ENCODE measurements around the gene HOXA3.

HOXA3 gene

GRCh38 chr7:27091105-27091504 lies 61.3 kb downstream of the HOXA3 start:
- Histone ChIP-seq H3K9me3 (ENCODE audit: control insufficient read depth, low read length) (no peaks in the 10 kb centered on the region), H3K36me3 (ENCODE audit: control insufficient read depth, insufficient read depth, low read length) (no peaks in the 10 kb centered on the region), H3K27me3 (replicated peaks; ENCODE audit: control insufficient read depth, insufficient read depth, low read length, poor library complexity, severe bottlenecking) (peaks cover 34% of the 10 kb centered on the region), H3K4me1 (ENCODE audit: control insufficient read depth, insufficient read depth, low read length, poor library complexity, severe bottlenecking) (peaks cover 8% of the 10 kb centered on the region), H3K4me3 (ENCODE audit: insufficient read depth, low read depth, low read length, poor library complexity, severe bottlenecking) (no peak overlapping the region), H3K27ac (ENCODE audit: insufficient read depth, low read length, poor library complexity, severe bottlenecking) (no peak overlapping the region)
- DNase-seq: no peak

GRCh38 chr7:27088002-27088922 lies 64.1 kb downstream of the HOXA3 start:
- Histone ChIP-seq H3K4me3 (ENCODE audit: insufficient read depth, low read depth, low read length, poor library complexity, severe bottlenecking) (peak overlapping the region; percentile 18), H3K4me1 (ENCODE audit: control insufficient read depth, insufficient read depth, low read length, poor library complexity, severe bottlenecking) (peaks cover 4% of the 10 kb centered on the region), H3K9me3 (ENCODE audit: control insufficient read depth, low read length) (no peaks in the 10 kb centered on the region), H3K36me3 (ENCODE audit: control insufficient read depth, insufficient read depth, low read length) (no peaks in the 10 kb centered on the region), H3K27me3 (replicated peaks; ENCODE audit: control insufficient read depth, insufficient read depth, low read length, poor library complexity, severe bottlenecking) (peaks cover 34% of the 10 kb centered on the region), H3K27ac (ENCODE audit: insufficient read depth, low read length, poor library complexity, severe bottlenecking) (no peak overlapping the region)
- DNase-seq: no peak

- Histone ChIP-seq H3K4me1 (ENCODE audit: control insufficient read depth, insufficient read depth, low read length, poor library complexity, severe bottlenecking) (peaks cover 4% of the 10 kb centered on the region), H3K36me3 (ENCODE audit: control insufficient read depth, insufficient read depth, low read length) (no peaks in the 10 kb centered on the region), H3K27ac (ENCODE audit: insufficient read depth, low read length, poor library complexity, severe bottlenecking) (no peak overlapping the region), H3K4me3 (ENCODE audit: insufficient read depth, low read depth, low read length, poor library complexity, severe bottlenecking) (no peak overlapping the region), H3K9me3 (ENCODE audit: control insufficient read depth, low read length) (no peaks in the 10 kb centered on the region), H3K27me3 (replicated peaks; ENCODE audit: control insufficient read depth, insufficient read depth, low read length, poor library complexity, severe bottlenecking) (peaks cover 16% of the 10 kb centered on the region)
- no peak for DNase-seq
These were observed 68.7 kb downstream of the HOXA3 start for GRCh38 chr7:27083646-27084045.

GRCh38 chr7:27082171-27082570 lies 70.2 kb downstream of the HOXA3 start:
- no peaks in the 10 kb centered on the region for H3K4me1 ChIP-seq (ENCODE audit: control insufficient read depth, insufficient read depth, low read length, poor library complexity, severe bottlenecking)
- DNase-seq: no peak
- H3K4me3 ChIP-seq (ENCODE audit: insufficient read depth, low read depth, low read length, poor library complexity, severe bottlenecking): no peak overlapping the region
- H3K9me3 ChIP-seq (ENCODE audit: control insufficient read depth, low read length): no peaks in the 10 kb centered on the region
- H3K36me3 ChIP-seq (ENCODE audit: control insufficient read depth, insufficient read depth, low read length): no peaks in the 10 kb centered on the region
- H3K27ac ChIP-seq (ENCODE audit: insufficient read depth, low read length, poor library complexity, severe bottlenecking): no peak overlapping the region
- H3K27me3 ChIP-seq (replicated peaks; ENCODE audit: control insufficient read depth, insufficient read depth, low read length, poor library complexity, severe bottlenecking): peaks cover under 1% of the 10 kb centered on the region

- no peak for DNase-seq
- no peak overlapping the region for H3K27ac ChIP-seq (ENCODE audit: insufficient read depth, low read length, poor library complexity, severe bottlenecking)
These were observed 71.4 kb downstream of the HOXA3 start for GRCh38 chr7:27080844-27081436.

GRCh38 chr7:27079234-27079975 lies 73.0 kb downstream of the HOXA3 start:
- no peaks in the 10 kb centered on the region for H3K36me3 ChIP-seq (ENCODE audit: control insufficient read depth, insufficient read depth, low read length)
- H3K9me3 ChIP-seq (ENCODE audit: control insufficient read depth, low read length): no peaks in the 10 kb centered on the region
- no peak for DNase-seq
- no peaks in the 10 kb centered on the region for H3K4me1 ChIP-seq (ENCODE audit: control insufficient read depth, insufficient read depth, low read length, poor library complexity, severe bottlenecking)
- H3K4me3 ChIP-seq (ENCODE audit: insufficient read depth, low read depth, low read length, poor library complexity, severe bottlenecking): no peak overlapping the region
- H3K27me3 ChIP-seq (replicated peaks; ENCODE audit: control insufficient read depth, insufficient read depth, low read length, poor library complexity, severe bottlenecking): no peaks in the 10 kb centered on the region
- H3K27ac ChIP-seq (ENCODE audit: insufficient read depth, low read length, poor library complexity, severe bottlenecking): no peak overlapping the region

More at GRCh38 chr7:27080844-27081436, 71.4 kb downstream of the HOXA3 start:
- no peaks in the 10 kb centered on the region for H3K27me3 ChIP-seq (replicated peaks; ENCODE audit: control insufficient read depth, insufficient read depth, low read length, poor library complexity, severe bottlenecking)
- H3K4me1 ChIP-seq (ENCODE audit: control insufficient read depth, insufficient read depth, low read length, poor library complexity, severe bottlenecking): no peaks in the 10 kb centered on the region
- no peaks in the 10 kb centered on the region for H3K36me3 ChIP-seq (ENCODE audit: control insufficient read depth, insufficient read depth, low read length)
- no peaks in the 10 kb centered on the region for H3K9me3 ChIP-seq (ENCODE audit: control insufficient read depth, low read length)
- no peak overlapping the region for H3K4me3 ChIP-seq (ENCODE audit: insufficient read depth, low read depth, low read length, poor library complexity, severe bottlenecking)

- no peaks in the 10 kb centered on the region for H3K9me3 ChIP-seq (ENCODE audit: control insufficient read depth, low read length)
- H3K4me3 ChIP-seq (ENCODE audit: insufficient read depth, low read depth, low read length, poor library complexity, severe bottlenecking): no peak overlapping the region
- no peak overlapping the region for H3K27ac ChIP-seq (ENCODE audit: insufficient read depth, low read length, poor library complexity, severe bottlenecking)
- DNase-seq: no peak
- no peaks in the 10 kb centered on the region for H3K27me3 ChIP-seq (replicated peaks; ENCODE audit: control insufficient read depth, insufficient read depth, low read length, poor library complexity, severe bottlenecking)
- no peaks in the 10 kb centered on the region for H3K4me1 ChIP-seq (ENCODE audit: control insufficient read depth, insufficient read depth, low read length, poor library complexity, severe bottlenecking)
- no peaks in the 10 kb centered on the region for H3K36me3 ChIP-seq (ENCODE audit: control insufficient read depth, insufficient read depth, low read length)
These were observed 73.7 kb downstream of the HOXA3 start for GRCh38 chr7:27078616-27079233.

- no peaks in the 10 kb centered on the region for H3K36me3 ChIP-seq (ENCODE audit: control insufficient read depth, insufficient read depth, low read length)
- no peak for DNase-seq
- H3K4me3 ChIP-seq (ENCODE audit: insufficient read depth, low read depth, low read length, poor library complexity, severe bottlenecking): no peak overlapping the region
These were observed 79.3 kb downstream of the HOXA3 start for GRCh38 chr7:27073076-27073475.

GRCh38 chr7:27071622-27072390 lies 80.6 kb downstream of the HOXA3 start:
- H3K4me3 ChIP-seq (ENCODE audit: insufficient read depth, low read depth, low read length, poor library complexity, severe bottlenecking): no peak overlapping the region

More at GRCh38 chr7:27073076-27073475, 79.3 kb downstream of the HOXA3 start:
- H3K9me3 ChIP-seq (ENCODE audit: control insufficient read depth, low read length): no peaks in the 10 kb centered on the region
- no peak overlapping the region for H3K27ac ChIP-seq (ENCODE audit: insufficient read depth, low read length, poor library complexity, severe bottlenecking)
- no peaks in the 10 kb centered on the region for H3K4me1 ChIP-seq (ENCODE audit: control insufficient read depth, insufficient read depth, low read length, poor library complexity, severe bottlenecking)
- H3K27me3 ChIP-seq (replicated peaks; ENCODE audit: control insufficient read depth, insufficient read depth, low read length, poor library complexity, severe bottlenecking): no peaks in the 10 kb centered on the region

More at GRCh38 chr7:27071622-27072390, 80.6 kb downstream of the HOXA3 start:
- no peak overlapping the region for H3K27ac ChIP-seq (ENCODE audit: insufficient read depth, low read length, poor library complexity, severe bottlenecking)
- no peaks in the 10 kb centered on the region for H3K36me3 ChIP-seq (ENCODE audit: control insufficient read depth, insufficient read depth, low read length)
- no peaks in the 10 kb centered on the region for H3K27me3 ChIP-seq (replicated peaks; ENCODE audit: control insufficient read depth, insufficient read depth, low read length, poor library complexity, severe bottlenecking)
- no peaks in the 10 kb centered on the region for H3K9me3 ChIP-seq (ENCODE audit: control insufficient read depth, low read length)
- H3K4me1 ChIP-seq (ENCODE audit: control insufficient read depth, insufficient read depth, low read length, poor library complexity, severe bottlenecking): no peaks in the 10 kb centered on the region
- DNase-seq: no peak

Data from effector memory CD4-positive, alpha-beta T cell (primary cell).